G401 (cell line): ENCODE data around the gene MICAL2. TPM values are rescaled to one million over a fixed set of nuclear protein-coding genes. Genes with fewer than 3 reads are reported as not detected.

ENCODE experiments used
- DNase-seq: peaks from one replicate; pipeline ENCODE4 v3.0.0-alpha.2; 2015; ENCODE audit warnings: low spot score
- in situ Hi-C: cut with HindIII; loops from 2 replicates; pipeline ENCODE4 v1.10.0; 2016; ENCODE audit warnings: low sequenced_read_pairs, mixed read lengths
- total RNA-seq: library from RNA; depleted of rRNA; stranded (reverse); fragments of >200 nt; shearing (Covaris generic); gene quantifications from 2 replicates; pipeline ENCODE4 v1.2.3, GENCODE V29; 2014

The MICAL2 gene
- total RNA-seq, 1 experiment from 2014 or later = 21.1 TPM

GRCh38 chr11:12161137-12161536, 50.7 kb downstream of the MICAL2 start:
- no peak for DNase-seq
- in situ Hi-C loops = no loop called here

DNA sequence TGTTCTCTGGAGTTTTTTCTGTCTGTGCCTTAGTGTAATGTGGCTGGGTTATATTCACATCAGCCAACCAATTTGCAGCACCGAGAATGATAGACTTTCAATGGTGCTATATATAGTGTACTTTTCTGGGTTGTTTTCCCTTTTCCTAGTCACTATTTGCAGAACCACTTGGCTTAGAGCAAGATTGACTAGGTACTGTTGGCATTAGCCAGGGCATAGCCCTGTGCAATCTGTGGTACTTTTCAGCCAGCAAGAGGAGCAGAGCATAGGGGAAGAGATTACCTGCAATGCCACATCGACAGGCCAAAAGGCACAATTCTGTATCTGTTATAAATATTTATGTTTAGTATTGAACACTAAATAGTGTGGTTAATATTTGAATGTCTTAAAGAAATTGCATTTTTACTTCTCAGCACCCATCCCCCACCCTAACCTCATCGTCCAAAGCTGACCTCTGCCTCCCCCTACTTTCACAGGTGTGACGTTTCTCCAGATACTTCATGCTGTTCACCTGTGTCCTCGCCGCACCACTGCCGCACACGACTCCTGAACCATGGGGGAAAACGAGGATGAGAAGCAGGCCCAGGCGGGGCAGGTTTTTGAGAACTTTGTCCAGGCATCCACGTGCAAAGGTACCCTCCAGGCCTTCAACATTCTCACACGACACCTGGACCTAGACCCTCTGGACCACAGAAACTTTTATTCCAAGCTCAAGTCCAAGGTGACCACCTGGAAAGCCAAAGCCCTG, 51.4 kb downstream of the MICAL2 start:
- DNase-seq = peak; percentile 86
- in situ Hi-C loops = no loop called here

- in situ Hi-C loops = no loop called here
These were observed 52.3 kb downstream of the MICAL2 start for GRCh38 chr11:12162652-12163051.

GRCh38 chr11:12163181-12163941, 53.0 kb downstream of the MICAL2 start:
- in situ Hi-C loops = no loop called here

More at GRCh38 chr11:12162652-12163051, 52.3 kb downstream of the MICAL2 start:
- DNase-seq = peak; percentile 32

DNA sequence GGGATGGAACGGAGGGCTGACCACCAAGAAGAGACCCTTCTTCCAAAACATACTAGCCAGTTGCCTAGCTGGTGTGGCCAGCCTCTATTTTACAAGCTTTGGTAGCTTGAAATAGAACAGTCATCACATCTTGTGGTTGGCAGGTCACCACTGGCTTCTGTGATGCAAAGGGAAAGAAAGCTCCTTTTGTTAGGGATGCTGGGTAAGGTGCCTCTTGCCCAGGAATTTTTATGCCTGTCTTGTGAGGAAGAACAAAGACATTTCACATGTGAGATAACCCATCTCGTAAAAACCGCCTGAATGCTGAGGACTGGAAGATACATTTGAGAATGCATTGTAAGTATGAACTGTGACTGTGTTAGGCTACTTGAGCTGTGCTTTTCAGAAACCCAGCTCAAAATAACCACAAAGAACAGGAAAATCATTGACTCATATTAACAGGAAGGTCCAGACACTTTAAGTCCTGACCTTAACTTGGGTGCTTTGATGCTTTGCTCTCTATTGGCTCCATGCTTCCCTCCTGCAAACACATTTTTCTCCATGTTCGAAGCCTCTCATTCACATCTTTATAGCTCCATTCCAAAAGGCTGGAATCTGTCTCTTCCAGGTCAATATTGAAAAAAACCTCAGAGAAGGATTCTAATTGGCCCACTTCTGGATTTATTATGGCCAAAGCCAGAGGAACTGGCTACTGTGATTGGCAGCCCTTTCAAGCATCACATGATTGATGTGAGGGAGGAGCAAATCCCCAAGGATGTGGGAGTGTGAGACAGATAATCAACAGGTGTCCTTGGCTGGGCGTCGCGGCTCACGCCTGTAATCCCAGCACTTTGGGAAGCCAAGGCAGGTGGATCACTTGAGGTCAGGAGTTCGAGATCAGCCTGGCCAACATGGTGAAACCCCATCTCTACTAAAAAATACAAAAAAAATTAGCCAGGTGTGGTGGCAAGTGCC, 53.9 kb downstream of the MICAL2 start:
- in situ Hi-C loops = no loop called here
- DNase-seq = peak; percentile 68

More at GRCh38 chr11:12163181-12163941, 53.0 kb downstream of the MICAL2 start:
- peak; percentile 57 for DNase-seq

DNA sequence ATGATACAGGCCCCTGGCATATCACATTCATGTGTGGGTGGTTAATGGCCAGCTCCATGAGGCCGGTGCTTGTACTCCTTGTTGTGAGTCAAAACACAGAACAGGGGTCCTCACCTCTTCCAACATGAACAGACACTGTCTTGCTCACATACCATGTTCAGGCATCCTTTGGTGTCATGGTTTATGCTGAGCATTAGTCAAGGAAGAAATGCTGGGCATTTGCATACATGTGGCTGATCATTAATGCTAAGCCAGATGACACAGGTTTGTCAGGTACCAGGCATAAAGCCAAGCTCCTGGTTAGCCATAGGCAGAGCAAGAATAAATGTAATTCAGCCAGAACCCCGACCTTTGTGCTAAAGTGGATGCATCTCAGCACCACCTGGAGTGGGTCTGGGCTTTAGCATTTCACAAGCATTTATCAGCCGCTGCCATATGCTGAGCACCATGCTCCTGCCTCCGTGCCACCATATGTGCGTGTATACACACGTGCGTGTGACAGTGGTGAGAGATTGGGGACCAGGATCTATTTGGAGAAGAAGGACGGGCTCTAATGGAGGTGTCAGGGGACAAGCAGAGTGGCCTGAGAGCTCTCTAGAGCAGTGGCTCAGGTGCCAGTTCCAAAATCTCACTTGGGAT, 55.0 kb downstream of the MICAL2 start:
- DNase-seq = peak; percentile 63
- in situ Hi-C loops = no loop called here

DNA sequence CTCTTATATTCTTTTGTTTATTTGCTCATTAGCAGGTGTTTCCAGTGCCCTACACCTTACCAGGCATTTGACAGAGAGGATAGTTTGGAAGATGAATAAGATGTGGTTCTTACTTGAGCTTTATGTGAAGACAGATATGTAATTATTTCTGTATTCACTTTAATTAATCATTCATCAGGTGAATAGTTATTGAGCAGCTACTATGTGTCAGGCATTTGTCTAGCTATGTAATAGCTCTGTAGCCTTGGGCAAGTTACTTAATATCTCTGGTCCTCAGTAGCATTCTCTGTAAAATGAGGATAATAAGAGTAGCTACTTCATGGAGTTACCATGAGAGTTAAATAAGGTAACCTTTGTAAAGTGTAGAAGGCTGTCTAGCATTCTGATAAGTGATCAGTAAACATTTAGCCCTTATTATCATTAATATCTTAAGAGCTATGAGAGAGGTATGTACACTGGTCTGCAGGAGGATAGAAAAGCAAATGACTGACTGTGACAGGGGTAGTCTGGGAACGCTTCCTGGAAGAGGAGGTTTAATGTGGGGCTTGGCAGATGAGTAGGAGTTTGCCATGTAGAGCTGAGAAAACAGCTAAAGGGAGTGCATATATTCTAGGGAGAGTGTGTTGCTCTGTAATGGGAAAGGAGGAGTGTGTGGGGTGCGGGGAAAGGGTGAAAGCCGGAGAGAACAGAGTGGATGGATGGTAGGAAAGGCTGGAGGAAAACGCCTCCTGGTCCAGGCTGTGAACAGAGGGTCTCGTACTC, 56.1 kb downstream of the MICAL2 start:
- in situ Hi-C loops = no loop called here
- DNase-seq = peak; percentile 27

DNA sequence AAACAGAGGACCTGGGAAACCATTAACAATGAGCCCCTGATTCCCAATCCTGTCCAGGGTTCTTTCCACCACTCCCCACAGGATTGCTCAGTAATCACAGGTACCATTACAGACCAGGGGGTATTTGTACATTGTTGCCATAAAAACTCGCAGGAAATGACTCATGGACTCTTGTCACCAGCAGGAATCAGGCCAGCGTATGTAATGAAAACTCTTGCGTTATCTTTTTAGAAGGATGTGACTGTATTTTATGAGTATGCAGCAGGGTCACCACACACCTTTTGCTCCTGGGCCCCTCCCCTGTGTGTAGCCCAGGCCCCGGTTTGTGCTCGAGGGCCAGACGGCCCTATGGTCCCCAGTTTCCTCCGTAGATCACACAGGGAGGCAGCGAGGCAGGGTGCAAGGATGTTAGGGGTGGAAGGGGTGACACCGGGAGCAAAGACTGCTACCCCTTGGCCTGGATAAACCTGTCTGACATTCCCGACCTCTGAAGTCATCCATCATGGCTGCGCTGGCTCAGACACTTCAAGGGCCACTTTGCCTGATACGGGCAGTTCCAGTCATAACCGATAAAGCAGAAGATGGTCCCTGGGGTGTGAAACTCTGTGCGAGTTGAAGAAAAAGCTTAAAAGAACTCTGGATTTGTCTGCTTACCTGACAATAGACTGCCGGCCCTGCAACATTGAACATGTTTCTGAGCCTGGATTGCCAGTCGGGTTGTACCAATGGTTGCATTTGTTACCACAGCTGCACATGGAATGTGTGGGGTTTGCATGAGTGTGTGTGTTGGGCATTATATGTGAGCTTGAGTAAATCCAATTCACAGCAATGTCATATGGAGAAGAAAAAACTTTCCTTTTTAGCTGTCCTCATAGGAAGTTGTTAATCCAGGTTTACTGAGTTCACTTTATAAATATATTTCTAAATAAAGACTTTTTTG, 56.9 kb downstream of the MICAL2 start:
- DNase-seq = peak; percentile 44
- in situ Hi-C loops = no loop called here

GRCh38 chr11:12168114-12168513, 57.7 kb downstream of the MICAL2 start:
- no peak for DNase-seq
- in situ Hi-C loops = no loop called here

DNA sequence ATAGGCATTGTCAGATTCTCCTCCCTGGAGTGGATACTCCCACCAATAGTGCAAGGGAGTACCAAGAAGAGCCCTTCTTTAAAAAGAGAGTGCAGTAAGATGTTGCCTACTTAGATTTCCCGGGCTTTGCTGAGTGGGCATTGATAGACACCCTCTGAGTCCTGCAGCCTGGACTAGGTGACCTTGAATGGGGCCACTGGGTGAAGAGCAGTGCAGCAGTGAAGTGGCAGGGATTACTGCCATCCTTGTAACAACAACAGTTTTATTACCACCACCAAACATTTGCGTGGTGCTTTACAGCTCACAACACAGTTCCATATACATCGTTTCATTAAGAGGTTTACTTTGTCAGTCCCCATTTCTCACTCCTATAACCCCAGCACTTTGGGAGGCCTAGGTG, 59.4 kb downstream of the MICAL2 start:
- peak; percentile 24 for DNase-seq
- in situ Hi-C loops = no loop called here

- no peak for DNase-seq
- in situ Hi-C loops = no loop called here
These were observed 60.1 kb downstream of the MICAL2 start for GRCh38 chr11:12170501-12170900.

GRCh38 chr11:12170984-12171383, 60.6 kb downstream of the MICAL2 start:
- in situ Hi-C loops = no loop called here
- peak; percentile 49 for DNase-seq

DNA sequence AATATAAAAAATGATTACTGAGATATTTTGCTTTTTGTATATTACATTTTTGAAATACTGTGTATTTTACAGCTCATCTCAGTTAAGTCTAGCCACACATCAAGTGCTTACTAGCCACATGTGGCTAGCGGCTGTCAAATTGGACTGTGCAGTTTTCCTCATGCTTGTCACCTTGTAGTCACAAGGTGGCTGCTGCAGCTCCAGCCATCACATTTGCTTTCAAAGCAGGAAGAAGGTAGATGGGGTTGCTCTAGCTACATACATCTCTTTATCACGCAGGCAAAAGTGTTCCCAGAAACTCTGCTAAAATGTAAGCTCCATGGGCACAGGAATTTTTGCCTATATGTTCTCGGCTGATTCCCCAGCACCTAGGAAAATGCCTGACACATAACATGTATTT, 61.5 kb downstream of the MICAL2 start:
- no peak for DNase-seq
- in situ Hi-C loops = no loop called here

DNA sequence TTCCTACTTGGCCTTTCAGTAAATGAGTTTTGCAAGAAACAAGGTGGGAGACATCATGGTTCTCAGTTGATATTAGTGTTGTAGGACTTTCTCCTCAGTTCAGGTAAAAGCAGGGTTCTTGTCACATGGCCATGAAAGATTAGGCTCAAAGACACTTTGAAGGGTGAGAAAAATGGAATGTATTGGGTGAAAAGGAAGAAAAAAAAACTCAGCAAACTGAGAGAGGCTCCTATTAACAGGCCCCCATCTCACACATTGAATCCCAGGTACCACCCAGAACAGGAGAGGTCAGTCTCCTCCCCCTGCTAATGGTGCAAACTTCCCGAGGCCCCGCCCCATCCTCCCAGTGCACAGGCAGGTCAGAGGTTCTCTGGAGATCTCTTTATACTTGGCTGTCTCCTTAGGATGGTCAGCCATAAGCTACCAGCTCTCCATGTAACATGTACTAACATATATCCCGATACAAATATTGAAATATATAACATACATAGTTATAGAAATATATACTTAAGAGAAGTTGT, 62.2 kb downstream of the MICAL2 start:
- no peak for DNase-seq
- in situ Hi-C loops = no loop called here

DNA sequence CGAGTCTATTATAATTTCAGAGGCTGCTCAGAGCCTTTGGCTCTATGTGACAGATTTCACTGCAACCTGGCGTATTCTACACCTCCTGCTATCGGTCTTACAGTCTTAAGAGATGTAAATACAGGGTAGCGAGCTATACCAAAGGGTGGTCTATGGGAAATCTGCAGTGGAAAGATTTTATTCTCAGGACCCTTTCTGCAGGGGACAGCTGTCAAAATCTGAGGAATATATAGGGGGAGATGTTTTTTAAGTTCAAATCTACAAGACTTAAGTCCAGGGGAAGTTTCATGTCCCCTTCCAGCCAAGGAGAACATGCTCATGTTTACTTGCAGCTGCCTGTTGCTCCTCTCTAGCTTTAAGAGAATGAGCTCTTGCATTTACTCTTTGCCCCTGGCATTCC, 62.7 kb downstream of the MICAL2 start:
- in situ Hi-C loops = no loop called here
- DNase-seq = peak; percentile 58

DNA sequence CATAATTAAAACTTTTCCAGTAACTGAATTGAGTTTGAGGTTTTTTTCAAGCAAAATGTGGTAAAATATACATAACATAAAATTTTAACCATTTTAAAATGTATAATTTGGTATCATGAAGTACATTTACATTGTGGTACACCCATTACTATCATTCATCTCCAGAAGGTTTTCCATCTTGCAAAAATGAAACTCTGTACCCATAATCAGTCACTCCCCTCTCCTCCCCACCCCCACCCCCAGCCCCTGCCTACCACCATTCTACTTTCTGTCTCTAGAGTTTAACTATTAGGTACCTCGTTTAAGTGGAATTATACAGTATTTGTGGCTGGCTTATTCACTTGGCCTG, 63.7 kb downstream of the MICAL2 start:
- in situ Hi-C loops = no loop called here
- DNase-seq = no peak

- peak; percentile 9 for DNase-seq
- in situ Hi-C loops = no loop called here
These were observed 64.2 kb downstream of the MICAL2 start for GRCh38 chr11:12174477-12175143.
